Kasumi-1 (cell line): ENCODE data around the gene C19orf44.
A peak's percentile ranks its signal among the peaks of the same experiment; 100 is the strongest.
"Not testable (repeated sequence)": the region's sequence is repeated elsewhere in the genome, so short reads cannot be mapped to it uniquely, and the experiment has no call there.

ENCODE experiments used
- DNase-seq, 2 experiments: peaks; one replicate each; lab custom pipeline; 2025; lab: John Stamatoyannopoulos, UW

The C19orf44 gene

DNA sequence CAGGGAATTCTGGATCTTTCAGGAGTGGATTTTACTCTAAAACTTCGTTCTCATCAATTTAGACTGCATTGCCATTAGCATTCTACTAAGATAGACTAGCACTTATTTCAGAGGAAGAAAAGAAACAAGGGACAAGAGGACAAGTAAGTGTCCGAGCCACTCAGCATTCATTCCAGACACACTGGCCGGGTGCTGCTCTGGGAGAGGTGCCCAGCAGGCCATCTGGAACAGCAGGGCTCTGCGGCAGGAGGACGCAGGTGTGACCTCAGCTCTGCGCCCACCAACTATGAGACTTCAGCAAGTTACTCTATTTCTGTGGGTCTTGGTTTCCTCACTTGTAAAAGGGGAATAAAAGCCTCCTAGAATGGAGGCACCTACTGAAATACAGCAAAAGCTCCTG lies 28.6 kb upstream of the C19orf44 start:
- DNase-seq: no peak

DNA sequence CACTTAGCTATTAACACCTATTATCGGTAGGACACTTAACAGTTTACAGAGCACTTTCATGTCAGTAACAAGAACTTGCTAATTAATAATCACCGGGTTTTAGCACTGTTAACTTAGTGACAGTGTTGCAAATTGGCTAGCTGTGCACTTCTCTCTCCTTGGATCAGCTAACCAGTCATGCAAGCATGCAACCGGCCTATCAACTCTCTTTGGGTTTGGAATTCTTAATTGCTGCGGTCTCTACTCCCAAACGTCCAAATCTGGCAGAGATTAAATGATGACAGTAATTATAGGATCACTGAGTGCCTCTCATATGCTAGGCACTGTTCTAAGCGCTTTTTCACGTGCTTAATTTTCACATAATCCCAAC lies 25.7 kb upstream of the C19orf44 start:
- no peak for DNase-seq

DNA sequence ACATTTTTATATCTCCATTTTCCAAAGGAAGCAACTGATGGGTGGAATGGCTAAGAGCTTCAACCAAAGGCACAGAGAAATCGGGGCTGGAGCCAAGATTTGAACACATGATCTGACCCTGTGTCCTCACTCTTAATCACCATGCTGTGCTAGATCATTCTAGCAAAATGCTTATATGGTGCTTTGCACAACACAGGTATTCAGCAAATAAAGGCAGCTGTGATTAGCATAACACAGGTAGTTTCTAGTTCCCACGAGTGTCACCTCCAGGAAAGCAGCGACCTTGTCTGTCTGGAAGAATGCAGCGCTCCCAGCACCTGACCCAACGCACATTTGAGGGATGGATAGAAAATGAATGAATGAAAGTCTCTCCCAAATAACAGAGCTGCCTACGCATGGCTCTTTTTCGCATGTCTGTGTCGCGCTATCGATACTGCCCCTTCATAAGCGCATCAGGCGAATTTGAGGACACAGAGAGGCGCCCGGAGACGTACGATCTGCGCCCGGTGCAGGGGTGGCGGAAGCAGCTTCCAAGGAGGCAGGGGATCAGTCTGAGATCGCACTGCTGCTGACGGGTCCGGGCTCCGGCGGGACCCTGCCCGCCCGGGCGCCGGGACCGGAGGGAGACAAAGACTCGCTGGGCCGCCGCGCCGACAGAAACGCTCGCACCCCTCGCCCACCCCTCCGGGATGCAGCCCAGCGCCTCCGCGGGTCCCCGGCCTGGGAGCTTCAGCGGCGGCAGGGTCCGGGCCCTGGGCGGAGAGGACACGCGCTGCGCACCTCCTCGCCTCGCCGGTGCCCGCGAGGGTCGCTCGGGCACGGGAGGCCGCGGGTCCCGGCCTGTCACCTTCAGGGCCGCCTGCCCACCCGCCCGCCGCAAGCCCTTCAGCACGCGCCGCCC lies 25.0 kb upstream of the C19orf44 start:
- DNase-seq: peak in 1 of 2 experiments; percentile 14

DNA sequence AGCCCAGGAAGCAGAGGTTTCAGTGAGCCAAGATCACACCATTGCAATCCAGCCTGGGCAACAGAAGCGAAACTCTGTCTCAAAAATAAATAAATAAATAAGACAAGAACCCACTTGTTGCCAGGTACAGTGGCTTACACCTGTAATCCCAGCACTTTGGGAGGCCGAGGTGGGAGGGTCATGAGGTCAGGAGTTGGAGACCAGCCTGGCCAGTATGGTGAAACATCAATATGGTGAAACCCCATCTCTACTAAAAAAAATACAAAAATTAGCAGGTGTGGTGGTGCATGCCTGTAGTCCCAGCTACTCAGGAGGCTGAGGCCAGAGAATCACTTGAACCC lies 23.7 kb upstream of the C19orf44 start:
- DNase-seq: not testable (repeated sequence)

DNA sequence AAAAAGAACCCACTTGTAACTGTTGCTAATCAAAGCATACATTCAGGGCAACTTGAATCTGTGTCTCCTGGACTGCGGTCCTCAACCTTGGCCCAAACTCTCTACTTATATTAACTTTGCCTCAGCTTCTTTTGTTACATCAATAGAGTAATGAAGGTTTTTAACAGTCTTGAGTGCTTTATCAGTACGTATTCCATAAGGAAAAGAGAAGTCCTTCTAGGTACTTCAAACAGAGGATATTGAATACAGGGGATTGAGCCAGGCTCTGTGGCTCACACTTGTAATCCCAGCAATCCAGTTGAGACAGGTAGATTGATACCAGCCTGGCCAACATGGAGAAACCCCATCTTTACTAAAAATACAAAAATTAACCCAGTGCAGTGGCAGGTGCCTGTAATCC lies 23.2 kb upstream of the C19orf44 start:
- no peak for DNase-seq

DNA sequence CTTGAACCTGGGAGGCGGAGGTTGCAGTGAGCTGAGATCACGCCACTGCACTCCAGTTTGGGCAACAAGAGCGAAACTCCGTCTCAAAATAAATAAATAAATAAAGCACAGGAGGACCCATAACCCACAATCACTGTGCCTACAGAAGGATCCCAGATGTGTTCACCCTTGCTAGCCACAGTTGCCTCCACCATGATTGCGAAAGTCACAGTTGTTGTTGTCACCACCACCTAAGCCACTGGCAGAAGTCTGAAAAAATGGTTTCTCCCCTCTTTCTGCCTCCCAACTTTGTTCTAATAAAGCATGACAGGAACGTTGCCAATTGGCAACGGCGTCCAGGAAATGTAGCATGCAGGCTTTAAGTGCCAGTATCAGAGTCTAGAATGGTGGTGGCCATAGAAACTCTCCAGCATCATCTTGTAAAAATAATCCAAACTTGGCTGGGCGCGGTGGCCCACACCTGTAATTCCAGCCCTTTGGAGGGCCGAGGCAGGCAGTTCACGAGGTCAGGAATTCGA lies 22.3 kb upstream of the C19orf44 start:
- no peak for DNase-seq

DNA sequence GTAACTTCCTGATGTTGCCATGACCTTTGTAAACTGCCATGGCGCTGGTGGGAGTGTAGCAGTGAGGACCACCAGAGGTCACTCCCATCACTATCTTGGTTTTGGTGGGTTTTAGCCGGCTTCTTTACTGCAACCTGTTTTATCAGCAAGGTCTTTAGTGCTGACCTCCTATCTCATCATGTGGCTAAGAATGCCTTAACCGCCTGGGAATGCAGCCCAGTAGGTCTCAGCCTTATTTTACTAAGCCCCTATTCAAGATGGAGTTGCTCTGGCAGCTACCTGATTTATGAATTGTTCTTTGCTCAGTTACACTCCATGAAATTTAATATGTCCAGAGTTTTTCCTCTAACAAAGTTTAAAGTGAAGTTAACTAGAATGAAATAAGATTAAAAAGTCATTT lies 19.8 kb upstream of the C19orf44 start:
- DNase-seq: no peak

DNA sequence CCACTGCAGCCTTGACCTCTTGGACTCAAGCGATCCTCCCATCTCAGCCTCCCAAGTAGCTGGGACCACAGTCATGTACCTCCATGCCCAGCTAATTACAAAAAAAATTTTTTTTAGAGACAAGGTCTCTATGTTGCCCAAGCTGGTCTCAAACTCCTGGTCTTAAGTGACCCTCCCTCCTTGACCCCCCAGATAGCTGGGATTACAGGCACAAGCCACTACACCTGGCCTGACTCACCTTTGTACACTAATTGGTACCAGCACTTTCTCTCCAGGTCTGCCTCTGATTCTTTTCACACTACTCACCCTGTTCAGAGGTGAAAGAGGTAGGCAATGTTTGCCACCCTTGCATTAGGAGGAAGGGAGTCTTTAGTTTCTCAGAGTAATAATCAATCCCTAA lies 18.9 kb upstream of the C19orf44 start:
- DNase-seq: no peak

DNA sequence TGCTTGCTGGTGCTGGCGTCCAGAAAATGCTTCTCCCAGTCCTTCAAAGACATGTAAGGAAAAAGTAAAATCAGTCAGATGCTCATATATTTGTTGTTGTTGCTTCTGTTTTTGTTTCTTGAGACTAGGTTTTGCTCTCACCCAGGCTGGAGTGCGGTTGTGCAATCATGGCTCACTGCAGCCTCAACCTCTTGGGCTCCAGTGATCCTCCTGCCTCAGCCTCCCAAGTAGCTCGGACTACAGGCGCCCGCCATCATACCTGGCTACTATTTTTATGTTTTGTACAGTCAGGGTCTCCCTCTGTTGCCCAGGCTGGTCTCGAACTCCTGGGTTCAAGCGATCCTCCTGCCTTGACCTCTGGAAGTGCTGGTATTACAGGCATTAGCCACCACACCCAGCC lies 13.4 kb upstream of the C19orf44 start:
- no peak for DNase-seq

DNA sequence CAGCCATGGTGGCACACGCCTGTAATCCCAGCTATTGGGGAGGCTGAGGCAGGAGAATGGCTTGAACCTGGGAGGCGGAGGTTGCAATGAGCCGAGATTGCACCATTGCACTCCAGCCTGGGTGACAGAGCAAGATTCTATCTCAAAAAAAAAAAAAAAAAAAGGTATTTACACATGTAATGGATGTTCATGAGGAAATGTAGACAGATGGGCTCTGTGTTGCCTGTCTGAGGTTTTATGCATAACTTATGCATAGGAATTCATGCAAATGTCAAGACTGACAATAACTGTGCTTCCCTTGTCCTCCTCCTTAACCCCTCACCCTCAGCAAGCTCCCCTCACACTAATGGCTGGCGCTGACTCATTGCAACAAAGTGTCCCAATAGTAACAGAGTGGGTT lies 9.7 kb upstream of the C19orf44 start:
- DNase-seq: not testable (repeated sequence)

DNA sequence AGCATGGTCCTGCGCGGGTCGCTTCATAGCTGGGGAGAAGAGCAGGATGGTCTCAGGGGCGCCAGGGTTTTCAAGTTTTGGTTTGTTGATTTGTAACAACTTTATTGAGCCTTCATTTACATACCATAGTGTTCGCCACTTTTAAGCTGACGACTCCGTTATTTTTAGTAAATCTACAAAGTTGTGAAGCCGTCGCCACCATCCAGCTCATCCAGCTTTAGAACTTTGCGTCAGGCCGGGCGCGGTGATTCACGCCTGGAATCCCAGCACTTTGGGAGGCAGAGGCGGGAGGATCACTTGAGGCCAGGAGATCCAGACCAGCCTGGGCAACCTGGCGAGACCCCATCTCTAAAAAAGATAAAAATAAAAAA lies 404 bp downstream of the C19orf44 start:
- no peak for DNase-seq

DNA sequence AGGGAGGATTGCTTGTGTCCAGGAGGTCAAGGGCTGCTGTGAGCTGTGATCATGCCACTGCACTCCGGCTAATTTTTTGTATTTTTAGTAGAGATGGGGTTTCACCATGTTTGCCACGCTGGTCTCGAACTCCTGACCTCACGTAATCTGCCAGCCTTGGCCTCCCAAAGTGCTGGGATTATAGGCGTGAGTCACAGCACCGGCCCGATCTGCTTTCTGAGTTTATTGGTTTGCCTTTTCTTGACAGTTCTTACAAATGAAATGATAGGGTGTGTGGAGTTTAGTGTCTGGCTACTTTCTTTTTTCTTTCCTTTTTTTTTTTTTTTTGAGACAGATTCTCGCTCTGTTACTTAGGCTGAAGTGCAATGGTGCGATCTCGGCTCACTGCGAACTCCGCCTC lies 848 bp downstream of the C19orf44 start:
- no peak for DNase-seq

DNA sequence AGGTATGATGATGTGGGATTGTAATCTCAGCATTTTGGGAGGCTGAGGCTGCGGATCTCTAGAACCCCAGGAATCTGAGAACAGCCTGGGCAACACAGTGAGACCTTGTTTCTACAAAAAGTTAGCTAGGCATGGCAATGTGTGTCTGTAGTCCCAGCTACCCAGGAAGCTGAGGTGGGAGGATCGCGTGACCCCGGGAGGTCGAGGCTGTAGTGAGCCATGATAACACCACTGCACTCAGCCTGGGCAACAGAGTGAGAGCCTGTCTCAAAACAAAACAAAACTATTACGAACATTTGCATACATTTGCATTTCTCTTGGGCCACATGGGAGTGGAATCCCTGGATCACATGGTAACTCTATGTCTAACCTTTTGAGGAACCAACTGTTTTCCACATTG lies 1.6 kb downstream of the C19orf44 start:
- no peak for DNase-seq

DNA sequence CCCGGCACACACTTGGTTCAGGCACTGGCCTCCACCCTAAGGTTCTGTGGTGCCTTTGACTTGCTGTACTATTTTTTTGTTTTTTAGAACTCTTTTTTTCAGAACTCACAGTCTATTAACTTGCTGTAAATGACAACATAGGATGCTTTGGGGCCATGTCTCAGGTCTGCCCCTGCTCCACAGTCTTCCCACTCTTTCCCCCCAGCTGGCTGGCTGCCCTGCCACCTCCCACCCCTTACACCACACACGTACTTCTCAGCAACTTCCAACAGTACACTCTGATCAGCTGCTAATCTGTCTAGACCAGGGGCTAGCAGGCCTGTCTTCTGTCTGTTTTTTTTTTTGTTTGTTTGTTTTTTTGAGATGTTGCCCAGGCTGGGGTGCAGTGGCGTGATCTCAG lies 8.1 kb downstream of the C19orf44 start:
- no peak for DNase-seq

DNA sequence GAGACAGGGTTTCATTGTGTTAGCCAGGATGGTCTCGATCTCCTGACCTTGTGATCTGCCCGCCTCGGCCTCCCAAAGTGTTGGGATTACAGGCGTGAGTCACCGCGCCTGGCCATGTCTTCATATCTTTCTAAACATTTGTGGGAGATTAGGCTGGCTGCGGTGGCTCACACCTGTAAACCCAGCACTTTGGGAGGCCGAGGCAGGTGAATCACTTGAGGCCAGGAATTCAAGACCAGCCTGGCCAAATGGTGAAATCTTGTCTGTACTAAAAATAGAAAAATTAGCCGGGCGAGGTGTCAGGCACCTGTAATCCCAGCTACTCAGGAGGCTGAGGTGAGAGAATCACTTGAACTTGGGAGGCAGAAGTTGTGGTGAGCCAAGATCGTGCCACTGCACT lies 10.0 kb downstream of the C19orf44 start:
- not testable (repeated sequence) for DNase-seq

DNA sequence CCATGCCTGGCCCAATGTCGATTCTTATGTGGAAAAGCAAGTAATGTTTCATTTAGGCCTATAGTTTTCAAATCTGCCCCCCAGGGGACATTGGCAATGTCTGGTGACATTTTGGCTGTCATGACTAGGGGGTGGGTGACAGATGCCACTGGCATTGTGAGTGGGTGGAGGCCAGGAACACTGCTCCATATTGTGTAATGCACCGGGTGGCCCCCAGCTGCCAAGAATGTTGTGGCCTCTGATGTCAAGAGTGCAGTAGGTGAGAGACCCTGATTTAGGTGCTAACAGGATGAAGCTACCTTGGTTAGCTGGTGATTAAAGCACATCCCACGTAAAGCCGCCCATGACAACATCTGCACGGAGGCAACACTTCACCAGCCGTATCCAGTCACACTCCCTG lies 10.8 kb downstream of the C19orf44 start:
- DNase-seq: no peak

DNA sequence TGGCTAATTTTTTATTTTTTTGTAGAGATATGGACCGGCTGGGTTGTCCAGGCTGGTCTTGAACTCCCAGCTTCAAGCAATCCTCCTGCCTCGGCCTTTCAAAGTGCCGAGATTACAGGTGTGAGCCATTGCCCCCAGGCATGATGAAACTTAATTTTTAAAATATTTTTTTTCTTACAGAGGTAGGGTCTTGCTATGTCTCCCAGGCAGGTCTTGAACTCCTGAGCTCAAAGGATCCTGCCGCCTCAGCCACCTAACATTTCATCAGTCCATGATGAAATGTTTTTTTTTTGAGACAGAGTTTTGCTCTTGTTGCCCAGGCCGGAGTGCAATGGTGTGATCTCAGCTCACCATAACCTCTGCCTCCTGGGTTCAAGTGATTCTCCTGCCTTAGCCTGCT lies 12.4 kb downstream of the C19orf44 start:
- no peak for DNase-seq

DNA sequence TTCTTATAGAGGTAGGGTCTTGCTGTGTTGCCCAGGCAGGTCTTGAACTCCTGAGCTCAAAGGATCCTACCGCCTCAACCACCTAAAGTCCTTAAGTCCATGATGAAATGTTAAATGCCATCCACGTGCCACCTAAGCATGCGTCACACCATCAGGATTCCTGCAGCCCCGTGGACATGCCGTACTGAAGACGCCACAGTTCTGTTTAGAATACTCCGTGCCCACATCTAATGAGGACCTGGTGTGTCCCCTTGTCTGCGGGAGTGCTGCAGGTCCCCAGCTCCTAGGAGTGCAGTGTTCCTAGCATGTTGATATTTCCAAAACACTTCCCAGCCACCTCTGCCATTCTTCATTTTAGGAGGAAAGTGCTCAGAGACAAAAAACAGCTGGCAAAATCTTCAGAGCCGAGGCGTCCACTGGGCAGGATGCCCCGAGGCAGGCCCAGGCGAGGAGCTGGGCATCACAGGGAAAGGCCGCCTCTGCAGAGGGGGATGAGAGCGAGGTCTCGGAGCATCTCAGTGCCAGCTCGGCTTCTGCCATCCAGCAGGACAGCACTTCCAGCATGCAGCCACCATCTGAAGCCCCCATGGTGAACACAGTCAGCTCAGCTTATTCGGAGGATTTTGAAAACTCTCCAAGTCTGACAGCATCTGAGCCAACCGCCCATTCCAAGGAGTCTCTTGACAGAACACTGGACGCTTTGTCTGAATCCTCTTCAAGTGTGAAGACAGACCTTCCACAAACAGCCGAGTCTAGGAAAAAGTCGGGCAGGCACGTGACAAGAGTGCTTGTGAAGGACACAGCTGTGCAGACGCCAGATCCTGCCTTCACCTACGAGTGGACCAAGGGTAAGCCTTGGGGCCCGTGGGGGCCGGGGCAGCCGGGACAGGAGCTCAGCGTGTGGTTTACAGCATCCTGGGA lies 13.2 kb downstream of the C19orf44 start:
- DNase-seq: no peak

DNA sequence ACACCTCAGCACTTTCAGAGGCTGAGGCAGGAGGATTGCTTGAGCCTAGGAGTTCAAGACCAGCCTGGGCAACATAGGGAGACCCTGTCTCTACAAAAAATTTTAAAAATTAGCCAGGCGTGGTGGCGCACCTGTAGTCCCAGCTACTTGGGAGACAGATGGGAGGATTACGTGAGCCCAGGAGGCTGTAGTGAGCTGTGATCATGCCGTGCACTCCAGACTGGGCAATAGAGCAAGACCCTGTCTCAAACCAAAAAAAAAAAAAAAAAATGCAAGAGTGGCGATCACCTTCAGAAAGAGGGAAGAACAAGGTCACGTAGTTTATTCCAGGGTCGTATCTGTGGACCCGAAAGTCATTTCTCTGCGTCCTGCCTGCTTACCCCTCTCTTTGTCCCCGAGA lies 16.4 kb downstream of the C19orf44 start:
- DNase-seq: not testable (repeated sequence)

DNA sequence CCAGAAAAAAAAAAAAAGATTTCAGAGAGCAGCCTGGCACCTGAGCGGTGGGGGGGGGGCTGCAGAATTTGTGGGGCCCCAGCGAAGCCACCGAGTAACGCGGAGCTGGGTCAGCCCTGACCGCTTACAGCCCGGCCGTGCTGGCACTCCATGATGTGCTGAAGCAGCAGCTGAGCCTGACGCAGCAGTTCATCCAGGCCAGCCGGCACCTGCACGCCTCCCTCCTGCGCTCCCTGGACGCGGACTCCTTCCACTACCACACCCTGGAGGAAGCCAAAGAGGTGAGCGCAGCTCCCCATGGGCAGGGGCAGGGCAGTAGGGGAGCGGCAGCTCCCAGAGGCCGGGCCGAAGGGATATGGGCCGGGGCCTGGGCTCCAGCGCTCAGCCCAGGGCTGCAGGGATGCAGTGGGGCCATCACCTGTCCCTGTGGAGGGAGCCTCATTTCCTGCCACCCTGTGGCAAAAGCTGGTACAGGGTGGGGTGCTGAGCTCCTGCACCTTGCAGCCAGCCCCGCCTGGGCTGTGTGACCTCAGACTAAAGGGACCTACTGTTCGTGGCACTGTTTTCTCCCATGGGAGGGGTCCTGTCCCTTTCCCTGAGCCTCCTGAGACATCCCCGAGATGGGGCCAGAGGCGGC lies 18.3 kb downstream of the C19orf44 start:
- DNase-seq: no peak

DNA sequence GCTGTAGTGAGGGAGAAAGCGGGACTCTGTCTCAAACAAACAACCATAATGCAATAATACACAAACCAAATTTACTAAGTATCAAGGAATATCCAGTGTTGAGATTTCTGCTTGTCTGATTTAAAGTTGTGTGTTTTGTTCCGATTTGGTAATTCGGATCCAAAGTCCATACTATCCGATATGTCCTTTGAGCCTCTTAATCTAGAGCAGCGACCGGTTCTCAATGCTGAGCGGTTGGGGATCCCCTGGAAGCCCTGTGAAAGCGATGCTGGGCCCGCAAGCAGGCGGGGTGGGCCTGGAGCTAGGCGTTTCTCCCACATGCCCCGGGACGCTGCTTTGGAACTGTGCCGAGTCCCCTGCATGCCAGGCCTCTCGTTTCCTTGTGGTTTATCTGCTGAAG lies 20.2 kb downstream of the C19orf44 start:
- DNase-seq: no peak

DNA sequence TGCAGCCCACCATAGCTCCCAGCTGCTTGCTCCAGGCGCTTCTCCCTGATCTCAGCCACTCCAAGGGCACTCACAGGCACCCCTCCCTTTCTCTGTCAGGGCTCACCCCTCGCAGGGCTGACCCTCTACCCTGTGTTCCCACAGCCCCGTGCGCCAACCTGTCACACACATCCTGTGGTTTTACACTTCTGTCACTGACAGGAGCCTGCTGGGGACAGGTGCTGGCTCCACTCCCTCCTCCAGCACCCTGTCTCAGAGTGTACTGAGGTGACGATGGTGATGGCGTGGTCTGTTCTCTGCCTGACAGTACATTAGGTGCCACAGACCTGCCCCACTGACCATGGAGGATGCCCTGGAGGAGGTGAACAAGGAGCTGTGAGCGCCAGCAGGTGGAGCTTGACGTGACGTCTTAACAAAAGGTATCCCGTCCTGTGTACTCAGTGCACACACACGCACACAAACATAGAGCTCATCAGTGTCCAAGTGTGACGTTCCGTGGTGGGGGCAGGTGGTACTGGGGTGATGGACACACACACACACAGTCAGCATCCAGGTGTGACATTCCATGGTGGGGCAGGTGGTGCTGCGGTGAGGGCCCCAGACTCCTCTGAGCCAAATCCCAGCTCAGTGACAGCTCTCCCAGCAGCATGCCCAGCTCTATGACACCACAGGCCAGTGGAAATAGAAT lies 20.9 kb downstream of the C19orf44 start:
- no peak for DNase-seq
